ENCODE results near the gene SLC25A45.
A peak's percentile ranks its signal among the peaks of the same experiment; 100 is the strongest.
"Not testable (repeated sequence)": the region's sequence is repeated elsewhere in the genome, so short reads cannot be mapped to it uniquely, and the experiment has no call there.

SLC25A45 gene

DNA sequence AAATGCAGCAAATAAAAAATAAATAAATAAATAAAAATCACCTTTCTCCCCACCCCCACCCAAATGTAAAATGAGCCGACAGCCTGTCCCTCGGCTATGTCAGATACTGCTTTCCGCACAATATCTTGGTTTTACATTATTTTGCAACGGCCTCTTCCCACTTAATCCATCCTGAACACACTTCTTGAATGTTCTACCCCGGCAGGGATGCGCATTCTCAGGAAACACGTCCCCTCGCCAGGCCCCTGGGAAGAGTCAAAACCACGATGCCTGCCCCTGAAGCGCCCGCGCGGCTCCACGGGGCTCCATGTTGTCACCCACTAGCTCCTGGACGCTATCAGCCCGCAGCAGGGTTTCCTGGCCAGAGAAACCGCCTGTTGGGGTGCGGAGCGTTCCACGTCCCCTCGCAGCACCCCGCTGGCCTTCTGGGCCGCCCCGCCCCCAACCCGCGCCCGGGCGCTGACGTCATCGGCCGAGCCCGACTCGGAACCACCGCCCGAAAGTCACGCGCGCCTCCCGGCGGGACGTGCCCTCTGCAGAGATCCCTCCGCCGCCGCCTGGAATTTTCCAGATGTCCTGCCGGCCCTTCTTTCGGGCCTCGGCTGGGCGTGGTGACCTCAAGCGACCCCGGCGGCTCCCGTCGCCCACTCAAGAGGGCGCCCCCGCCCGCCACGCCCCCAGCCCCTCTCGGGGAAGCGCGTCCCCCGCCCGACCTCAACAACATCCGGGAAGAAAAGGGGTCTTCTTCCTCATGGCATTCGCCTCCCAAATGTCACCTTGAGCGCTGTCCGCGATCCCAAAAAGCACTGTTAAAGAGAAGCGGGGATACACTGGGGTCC lies 39.6 kb upstream of the SLC25A45 start:
- DNase-seq (ENCODE audit: low spot score): peak; percentile 97

DNA sequence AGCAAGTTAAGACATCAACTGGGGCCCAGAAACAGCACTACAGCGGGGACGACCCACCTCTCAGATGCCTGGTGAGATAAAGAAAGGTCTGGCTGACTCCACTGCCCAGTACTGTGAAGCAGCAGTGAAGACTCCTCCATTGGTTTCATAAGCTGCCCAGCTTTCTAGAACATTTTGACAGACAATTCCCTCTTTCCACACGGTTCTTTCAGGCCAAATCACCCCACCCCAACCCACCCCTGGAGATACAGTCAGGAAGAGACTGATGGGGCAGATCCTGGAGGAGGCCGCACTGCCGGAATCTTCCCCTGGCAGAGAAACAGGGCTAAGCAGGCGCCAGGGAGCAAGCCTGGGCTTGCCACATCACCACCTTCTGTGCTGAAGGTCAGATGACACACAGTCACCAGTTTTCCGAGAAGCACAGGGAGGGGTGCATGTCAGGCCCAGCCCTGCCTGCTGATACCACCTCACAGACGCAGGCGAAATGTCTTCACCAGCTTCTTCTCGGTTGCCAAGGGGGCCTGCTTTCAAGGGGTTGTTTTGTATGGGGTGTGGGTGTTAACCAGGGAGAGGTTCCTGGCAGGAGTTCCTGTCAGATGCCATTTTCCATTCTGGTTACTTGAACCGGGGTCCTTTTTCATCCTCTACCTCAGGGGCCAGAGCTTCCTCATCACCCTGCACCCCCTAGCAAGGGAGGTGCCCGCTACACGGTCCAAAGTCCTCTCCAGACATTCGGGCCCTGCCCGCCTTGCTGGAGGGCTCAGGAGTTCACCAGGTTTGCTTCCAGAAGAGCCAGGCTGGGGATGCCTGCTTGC lies 38.7 kb upstream of the SLC25A45 start:
- peak; percentile 95 for DNase-seq (ENCODE audit: low spot score)

DNA sequence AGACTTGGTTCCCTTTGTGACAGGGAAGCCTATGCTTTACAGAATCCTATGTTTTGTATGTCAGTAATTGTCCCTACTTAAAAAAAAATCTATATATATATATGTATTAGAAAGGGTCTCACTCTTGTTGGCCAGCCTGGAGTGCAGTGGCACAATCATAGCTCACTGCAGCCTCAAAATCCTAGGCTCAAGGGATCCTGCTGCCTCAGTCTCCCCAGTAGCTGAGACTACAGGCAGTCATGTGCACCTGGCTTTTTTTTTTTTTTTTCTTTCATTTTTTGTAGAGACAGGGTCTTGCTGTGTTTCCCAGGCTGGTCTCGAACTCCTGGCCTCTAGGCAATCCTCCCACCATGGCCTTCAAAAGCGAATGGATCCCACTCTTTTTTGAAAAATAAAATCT lies 38.1 kb upstream of the SLC25A45 start:
- no peak for DNase-seq (ENCODE audit: low spot score)

GRCh38 chr11:65419772-65420481 lies 37.5 kb upstream of the SLC25A45 start:
- DNase-seq (ENCODE audit: low spot score): peak; percentile 87

GRCh38 chr11:65419460-65419771 lies 37.0 kb upstream of the SLC25A45 start:
- no peak for DNase-seq (ENCODE audit: low spot score)

DNA sequence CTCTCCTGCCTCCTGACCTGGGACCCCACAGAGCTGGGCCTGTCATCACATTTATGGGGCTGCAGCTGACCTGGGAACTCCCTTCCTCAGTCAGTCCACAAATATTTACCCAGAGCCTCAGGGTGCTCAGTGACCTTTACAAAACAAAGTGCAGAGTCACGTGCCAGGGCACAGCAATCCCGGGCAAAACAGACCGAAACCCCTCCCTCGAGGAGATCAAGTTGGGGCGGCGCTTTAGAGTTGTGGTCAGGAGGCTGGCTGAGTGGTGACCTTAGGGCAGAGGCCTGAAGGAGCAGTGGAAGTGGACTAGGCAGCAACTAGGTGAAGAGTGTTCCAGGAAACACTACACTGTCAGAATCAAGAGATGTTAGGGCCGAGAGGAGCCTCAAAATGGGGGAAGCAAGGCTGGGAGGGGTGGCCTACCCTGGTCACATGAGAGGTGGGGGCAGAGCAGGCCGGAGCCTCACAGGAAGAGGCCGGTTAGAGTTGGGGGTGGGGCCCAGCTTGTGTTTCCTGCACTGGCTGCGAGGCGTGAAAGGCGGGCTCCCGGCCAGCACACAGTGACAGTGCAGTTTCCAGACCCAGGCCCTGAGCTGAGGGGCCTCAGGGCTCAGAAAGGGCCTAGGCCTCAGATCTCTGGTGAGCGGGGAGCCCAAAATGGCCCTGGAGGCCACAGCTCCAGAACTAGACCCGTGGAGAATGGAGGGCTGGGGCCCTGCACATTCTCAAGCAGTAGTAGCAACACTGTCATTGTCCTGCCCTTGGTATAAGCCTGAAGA lies 36.4 kb upstream of the SLC25A45 start:
- DNase-seq (ENCODE audit: low spot score): peak; percentile 96

DNA sequence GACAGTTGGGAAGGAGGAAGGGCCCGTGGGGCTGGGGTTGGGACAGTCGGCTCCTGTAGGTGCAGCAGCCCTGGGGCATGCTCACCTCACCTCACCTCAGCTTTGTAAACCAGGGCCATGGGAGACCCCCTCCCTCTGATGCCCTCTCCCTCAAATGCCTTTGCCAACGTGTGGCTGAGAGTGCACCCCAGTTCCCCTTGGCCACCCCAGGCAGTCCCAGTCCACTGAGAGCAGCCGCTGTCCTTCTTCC lies 35.9 kb upstream of the SLC25A45 start:
- DNase-seq (ENCODE audit: low spot score): no peak

GRCh38 chr11:65417702-65418430 lies 35.4 kb upstream of the SLC25A45 start:
- DNase-seq (ENCODE audit: low spot score): peak; percentile 50

DNA sequence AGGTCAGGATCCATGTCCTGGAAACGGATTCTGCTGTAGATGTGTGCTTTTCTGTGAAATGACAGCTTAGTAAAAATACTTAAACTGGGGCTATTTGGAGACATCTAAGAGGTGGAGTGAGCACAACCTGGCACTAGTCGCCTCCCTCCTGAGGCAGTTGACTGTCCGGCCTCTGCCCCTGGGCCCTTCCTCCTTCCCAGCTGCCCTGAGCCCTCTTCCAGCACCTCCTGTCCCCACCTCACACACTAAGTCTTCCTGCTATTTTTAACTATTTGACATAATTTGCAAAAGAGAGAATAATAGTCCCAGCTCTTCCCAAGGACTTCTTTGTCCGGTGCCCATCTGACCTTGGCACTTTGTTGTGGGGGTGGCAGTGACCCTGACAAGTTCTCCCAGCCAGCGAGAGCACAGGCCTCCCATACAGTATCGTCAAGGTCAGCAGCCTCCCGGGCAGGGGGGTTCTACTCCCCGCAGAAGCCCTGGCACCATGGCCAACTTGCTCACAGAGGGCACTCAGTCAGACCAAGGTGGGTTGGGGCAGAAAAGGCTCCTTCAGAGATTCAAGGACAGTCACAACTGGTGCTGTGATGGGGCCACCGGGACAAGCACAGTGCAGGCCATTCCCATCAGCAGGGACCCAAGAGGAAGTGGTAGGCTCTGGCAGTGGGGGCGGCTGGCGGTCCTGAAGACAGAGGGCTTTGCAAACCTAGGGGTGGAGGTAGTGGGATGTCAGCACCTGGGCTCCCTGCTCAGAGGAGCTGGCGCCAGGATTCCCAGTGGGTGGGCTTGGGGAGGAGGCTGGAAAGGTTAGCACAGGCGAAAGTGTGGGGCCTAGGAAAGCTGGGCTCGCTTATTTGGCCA lies 34.6 kb upstream of the SLC25A45 start:
- DNase-seq (ENCODE audit: low spot score): peak; percentile 24

DNA sequence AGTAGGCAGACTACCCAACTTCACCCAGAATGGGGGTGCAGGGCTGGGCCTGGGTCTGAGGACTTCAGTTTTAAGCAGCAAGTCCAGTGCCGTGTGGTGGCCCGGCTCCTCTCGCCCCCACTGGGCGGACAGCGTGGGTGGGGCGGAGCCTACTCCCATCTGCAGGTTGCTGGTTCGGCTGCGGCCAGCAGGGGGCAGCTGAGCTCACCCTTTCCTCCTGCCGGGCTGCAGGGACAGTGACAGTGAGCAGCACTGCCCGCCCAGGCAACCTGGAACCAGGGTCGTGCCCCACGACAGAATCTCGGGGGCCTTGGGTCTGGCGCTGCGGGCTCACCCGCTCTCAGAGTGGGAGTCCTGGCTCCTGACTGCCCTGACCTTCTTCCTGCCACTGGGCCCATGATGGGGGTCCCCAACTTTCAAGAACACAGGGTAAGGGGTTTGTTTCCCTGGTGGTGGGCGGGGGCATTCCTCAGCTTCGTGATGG lies 33.9 kb upstream of the SLC25A45 start:
- peak; percentile 95 for DNase-seq (ENCODE audit: low spot score)

- DNase-seq (ENCODE audit: low spot score): no peak
These were observed 33.3 kb upstream of the SLC25A45 start for GRCh38 chr11:65415499-65416340.

- no peak for DNase-seq (ENCODE audit: low spot score)
These were observed 32.5 kb upstream of the SLC25A45 start for GRCh38 chr11:65414776-65415498.

- DNase-seq (ENCODE audit: low spot score): not testable (repeated sequence)
These were observed 30.7 kb upstream of the SLC25A45 start for GRCh38 chr11:65413077-65413664.

GRCh38 chr11:65412271-65413076 lies 30.0 kb upstream of the SLC25A45 start:
- no peak for DNase-seq (ENCODE audit: low spot score)

GRCh38 chr11:65411681-65412070 lies 29.2 kb upstream of the SLC25A45 start:
- DNase-seq (ENCODE audit: low spot score): no peak

DNA sequence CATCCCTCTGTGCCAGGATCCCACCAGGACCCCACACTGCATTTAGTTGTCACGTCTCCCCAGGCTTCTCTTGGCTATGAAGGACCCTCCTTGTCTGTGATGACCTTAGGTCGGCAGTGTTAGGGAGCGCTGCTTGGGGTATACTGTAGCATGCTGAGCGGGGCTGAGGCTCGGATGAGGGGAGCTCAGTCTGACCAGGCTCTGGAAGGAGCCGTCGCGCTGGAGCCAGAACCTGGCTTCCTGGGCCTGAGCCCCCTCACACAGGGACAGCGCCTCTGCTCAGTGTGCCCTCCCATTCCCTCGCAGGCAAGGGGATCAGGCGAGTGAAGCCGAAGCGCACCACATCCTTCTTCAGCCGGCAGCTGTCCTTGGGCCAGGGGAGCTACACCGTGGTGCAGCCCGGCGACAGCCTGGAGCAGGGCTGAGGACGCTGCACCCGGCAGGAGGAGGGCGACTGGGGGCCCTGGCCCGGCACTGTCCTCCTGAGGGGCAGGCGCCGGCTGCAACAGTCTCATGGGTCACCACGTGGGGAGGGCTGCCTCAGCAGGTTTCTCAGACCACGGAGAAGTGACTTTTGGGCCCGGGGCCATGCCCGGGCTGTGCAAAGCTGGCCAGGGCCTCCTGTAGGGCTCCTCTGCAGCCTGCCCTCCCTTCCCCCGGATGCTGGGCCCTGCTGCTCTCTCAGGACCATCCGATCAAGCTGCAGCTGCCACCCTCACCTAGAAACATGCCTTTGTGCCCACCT lies 28.7 kb upstream of the SLC25A45 start:
- no peak for DNase-seq (ENCODE audit: low spot score)
